Panc1 (cell line): ENCODE data around the gene BLNK. TPM values are rescaled to one million over a fixed set of nuclear protein-coding genes. Genes with fewer than 3 reads are reported as not detected.

Experiments
- ATAC-seq: fragments of 200-7000 bp; cut with Tn5 transposase; 2 replicates; pipeline ENCODE4 v1.9.1; 2020; ENCODE audit warnings: mild to moderate bottlenecking, moderate library complexity
- BruUV-seq: library from RNA; stranded (reverse); fragments of 400-500 nt; replicated peaks from 2 replicates; lab custom pipeline; 2021; lab: Mats Ljungman, UMichigan
- CTCF ChIA-PET: fragments of 300-600 bp; sonication (Branson Sonifier 250); formaldehyde crosslinking; loops from one replicate; lab custom pipeline; 2022; ENCODE audit warnings: antibody characterized with exemption; lab: Charles Lee
- POLR2A ChIA-PET: fragments of 300-600 bp; sonication (Branson Sonifier 250); formaldehyde crosslinking; loops from one replicate; lab custom pipeline; 2022; ENCODE audit warnings: antibody characterized with exemption; lab: Charles Lee
- DNase-seq: peaks from one replicate; pipeline ENCODE4 v3.0.0-alpha.2; 2010; ENCODE audit warnings: low read depth, low spot score
- H3K27ac ChIP-seq: 2 replicates; pipeline ENCODE4 v1.5.1; 2011; ENCODE audit warnings: mild to moderate bottlenecking, low read length, inconsistent platforms
- H3K27me3 ChIP-seq: fragments of 200-500 bp; sonication (Bioruptor generic); 2 replicates; pipeline ENCODE4 v1.6.0; 2014; ENCODE audit warnings: low read length, inconsistent platforms; ENCODE audit not compliant: control insufficient read depth, insufficient read depth
- H3K36me3 ChIP-seq: fragments of 200-500 bp; sonication (Bioruptor generic); 2 replicates; pipeline ENCODE4 v1.5.1; 2014; ENCODE audit warnings: inconsistent platforms, mild to moderate bottlenecking, low read length, moderate library complexity; ENCODE audit not compliant: control insufficient read depth, insufficient read depth
- H3K4me1 ChIP-seq: 2 replicates; pipeline ENCODE4 v1.5.1; 2011; ENCODE audit warnings: inconsistent platforms, mild to moderate bottlenecking, low read length, moderate library complexity; ENCODE audit not compliant: control insufficient read depth, insufficient read depth
- H3K4me3 ChIP-seq, 2 experiments: 2 replicates each; pipeline ENCODE4 v1.5.1; 2011 to 2012; ENCODE audit warnings: low read depth in 2 of 2, low read length in 2 of 2, mild to moderate bottlenecking in 2 of 2, inconsistent platforms in 1 of 2, moderate library complexity in 1 of 2
- H3K9me3 ChIP-seq: fragments of 200-500 bp; sonication (Bioruptor generic); 2 replicates; pipeline ENCODE4 v1.5.1; 2014; ENCODE audit warnings: low read depth, mild to moderate bottlenecking, inconsistent platforms, low read length, moderate library complexity; ENCODE audit not compliant: control insufficient read depth, insufficient read depth
- CTCF ChIP-seq: fragments of 450-650 bp; IDR thresholded peaks from 2 replicates; pipeline ENCODE4 v1.5.1; 2017; ENCODE audit warnings: mild to moderate bottlenecking
- POLR2AphosphoS5 ChIP-seq: IDR thresholded peaks from 2 replicates; pipeline ENCODE4 v1.6.1; 2012; ENCODE audit warnings: mild to moderate bottlenecking, low read depth, low read length, moderate library complexity
- REST ChIP-seq, 2 experiments: IDR thresholded peaks; 2 replicates each; pipeline ENCODE4 v1.6.1; 2011 to 2012; ENCODE audit warnings: low read depth in 2 of 2, control low read depth in 1 of 2, low read length in 1 of 2, mild to moderate bottlenecking in 1 of 2, moderate library complexity in 1 of 2; ENCODE audit not compliant: insufficient read depth in 1 of 2
- SIN3A ChIP-seq: IDR thresholded peaks from 2 replicates; pipeline ENCODE4 v1.6.1; 2012; ENCODE audit warnings: low read depth, mild to moderate bottlenecking, low read length, moderate library complexity, borderline replicate concordance; ENCODE audit not compliant: insufficient read depth
- TCF7L2 ChIP-seq: IDR thresholded peaks from 2 replicates; pipeline ENCODE4 v1.6.1; 2011; ENCODE audit warnings: mild to moderate bottlenecking, low read depth, low read length, inconsistent platforms
- in situ Hi-C: cut with HindIII; loops from 2 replicates; pipeline ENCODE4 v1.10.0; 2016; ENCODE audit warnings: low sequenced_read_pairs, low pct_unique_long_range_greater_than_20kb
- intact Hi-C: fragments of 100-400 bp; cut with micrococcal nuclease; formaldehyde crosslinking; loops from one replicate; pipeline ENCODE4 v1.10.0; 2022; ENCODE audit not compliant: unreplicated experiment
- total RNA-seq: library from RNA; stranded (reverse); gene quantifications from one replicate; pipeline ENCODE4 v1.2.1, GENCODE V29; 2021; ENCODE audit not compliant: unreplicated experiment

Gene BLNK
- total RNA-seq, 1 experiment from 2014 or later, result 0.10 TPM

DNA sequence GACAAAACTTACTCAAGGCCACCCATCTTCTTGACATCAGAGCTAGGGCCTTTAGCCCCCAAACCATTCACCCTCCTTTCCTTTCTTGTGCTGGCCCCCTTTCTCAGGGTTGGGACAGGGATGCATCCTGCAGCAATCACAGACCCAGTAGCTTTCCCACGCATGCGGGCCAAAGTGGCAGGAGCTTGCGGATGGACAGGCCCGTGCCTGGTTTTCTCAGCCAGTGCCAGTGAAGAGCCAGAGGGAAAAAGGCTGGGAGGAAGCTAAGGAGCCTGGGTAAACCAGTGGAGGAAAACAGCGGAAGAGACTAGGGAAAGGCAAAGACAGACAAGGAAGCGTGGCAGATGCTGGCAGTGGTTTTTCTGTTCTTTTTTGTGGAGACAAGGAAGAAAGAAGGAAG lies 5.1 kb upstream of the BLNK start:
- intact Hi-C loops (no loop called here), in situ Hi-C loops (no loop called here)
- no peaks in the 10 kb centered on the region for H3K9me3 ChIP-seq
- ATAC-seq (no peak), DNase-seq (no peak)
- TF ChIP-seq CTCF (no peak), REST (IDR thresholded peaks at IDR 0.05; ENCODE audit: insufficient read depth in 1 of 2, low read depth in 2 of 2, low read length in 1 of 2) (no peak), SIN3A (no peak), POLR2AphosphoS5 (no peak), TCF7L2 (no peak)
- H3K4me1 ChIP-seq, result no peaks in the 10 kb centered on the region
- no peak overlapping the region for H3K27ac ChIP-seq
- H3K4me3 ChIP-seq, result no peak overlapping the region
- ChIA-PET POLR2A (no interaction called here), CTCF (no interaction called here)
- H3K27me3 ChIP-seq, result peaks cover 14% of the 10 kb centered on the region
- BruUV-seq, result no TSS peak
- no peaks in the 10 kb centered on the region for H3K36me3 ChIP-seq

DNA sequence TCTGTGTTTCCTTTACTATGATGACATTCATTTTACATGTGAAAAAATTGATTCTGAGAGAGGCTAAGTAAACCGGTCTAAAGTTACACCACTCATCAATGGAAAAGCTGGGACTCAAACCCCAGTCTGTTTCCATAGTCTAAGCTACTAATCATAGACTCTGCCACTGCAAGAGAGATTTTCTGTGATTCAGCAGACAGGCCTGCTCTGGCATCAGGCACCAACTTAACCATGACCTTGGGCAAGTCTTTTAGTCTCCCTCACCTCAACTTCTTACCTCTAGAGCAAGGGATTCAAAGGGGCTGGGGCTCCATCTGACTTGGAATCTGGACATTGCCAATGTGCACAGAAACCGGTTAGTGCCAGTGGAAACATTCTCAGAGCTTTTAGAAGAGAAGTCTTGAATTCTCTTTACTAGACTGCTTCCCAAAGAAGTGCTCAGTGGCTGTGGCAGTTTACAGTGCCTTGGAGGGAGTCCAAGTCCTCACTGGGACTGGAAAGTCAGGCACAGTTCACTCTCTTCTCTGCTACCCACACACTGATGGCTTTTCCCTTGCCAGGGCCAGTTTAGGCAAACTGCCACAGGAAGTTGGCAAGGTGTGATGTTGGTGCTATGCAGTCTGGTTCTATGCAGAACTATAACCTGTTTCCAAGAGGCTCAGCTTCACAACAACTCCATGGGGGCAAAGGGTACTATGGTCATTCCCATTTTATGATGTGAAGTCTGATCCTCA lies 4.5 kb upstream of the BLNK start:
- no peak for ATAC-seq
- no peak for TF ChIP-seq POLR2AphosphoS5
- no peak for TF ChIP-seq REST (IDR thresholded peaks at IDR 0.05; ENCODE audit: insufficient read depth in 1 of 2, low read depth in 2 of 2, low read length in 1 of 2)
- TF ChIP-seq TCF7L2, result no peak
- TF ChIP-seq CTCF, result no peak
- TF ChIP-seq SIN3A, result no peak
- no peak overlapping the region for H3K4me3 ChIP-seq
- no peaks in the 10 kb centered on the region for H3K9me3 ChIP-seq
- DNase-seq, result no peak
- no peaks in the 10 kb centered on the region for H3K36me3 ChIP-seq
- CTCF ChIA-PET, result no interaction called here
- intact Hi-C loops (no loop called here), in situ Hi-C loops (no loop called here)
- H3K27ac ChIP-seq, result no peak overlapping the region
- no peaks in the 10 kb centered on the region for H3K4me1 ChIP-seq
- POLR2A ChIA-PET, result no interaction called here
- no TSS peak for BruUV-seq
- peaks cover 16% of the 10 kb centered on the region for H3K27me3 ChIP-seq
